Chondrocyte (in vitro differentiated cells): ENCODE results near the gene RGS2. TPM values are rescaled to one million over a fixed set of nuclear protein-coding genes. Genes with fewer than 3 reads are reported as not detected.
A peak's percentile ranks its signal among the peaks of the same experiment; 100 is the strongest.

ENCODE experiments used
- DNase-seq: peaks from one replicate; pipeline ENCODE4 v3.0.0; 2021; ENCODE audit warnings: mixed read lengths, low spot score
- H3K27ac Mint-ChIP-seq: one replicate; pipeline ENCODE4 v1.8.0; 2021; ENCODE audit warnings: mild to moderate bottlenecking, moderate library complexity, mixed read lengths; ENCODE audit not compliant: unreplicated experiment
- H3K27me3 Mint-ChIP-seq: 2 replicates; pipeline ENCODE4 v1.8.0; 2021; ENCODE audit warnings: low read depth, mixed read lengths
- H3K36me3 Mint-ChIP-seq: 2 replicates; pipeline ENCODE4 v1.8.0; 2021; ENCODE audit warnings: low read depth, mixed read lengths
- H3K4me1 Mint-ChIP-seq: 2 replicates; pipeline ENCODE4 v1.8.0; 2021; ENCODE audit warnings: low read depth, mild to moderate bottlenecking, mixed read lengths
- H3K4me3 Mint-ChIP-seq: one replicate; pipeline ENCODE4 v1.8.0; 2021; ENCODE audit warnings: mild to moderate bottlenecking, moderate library complexity, mixed read lengths; ENCODE audit not compliant: unreplicated experiment
- H3K9me3 Mint-ChIP-seq: 2 replicates; pipeline ENCODE4 v1.8.0; 2021; ENCODE audit warnings: low read depth, mixed read lengths
- CTCF ChIP-seq: fragments of 200-600 bp; sonication (generic); IDR thresholded peaks from 2 replicates; pipeline ENCODE4 v1.5.0; 2021; ENCODE audit warnings: antibody characterized with exemption, mild to moderate bottlenecking, moderate library complexity
- long read RNA-seq: library from polyadenylated mRNA; stranded (forward); transcript quantifications from one replicate; pipeline ENCODE4 v2.0.0, GENCODE V29; 2021
- total RNA-seq: library from RNA; stranded (reverse); gene quantifications from 3 replicates; pipeline ENCODE4 v1.2.1, GENCODE V29; 2021

RGS2 gene
- 22.0 to 42.9 TPM (median 22.8 TPM) in 3 replicates for total RNA-seq
- long read RNA-seq, transcript RGS2-201 (5 exons, 1,354 nt): major isoform, 19 of 22 reads
- long read RNA-seq, partial matches to known transcripts: 3 of 22 reads
- long read RNA-seq, other reads (novel, unspliced or antisense): 0 of 22 reads

- H3K9me3 Mint-ChIP-seq: no peaks in the 10 kb centered on the region
- H3K4me1 Mint-ChIP-seq: peaks cover 42% of the 10 kb centered on the region
- peak within 1 kb of the TSS; percentile 90 for H3K27ac Mint-ChIP-seq
- H3K4me3 Mint-ChIP-seq: peak within 1 kb of the TSS; percentile 83
- DNase-seq: peak; percentile 96
- H3K27me3 Mint-ChIP-seq: no peaks in the 10 kb centered on the region
- TF ChIP-seq CTCF: peak; percentile 70
- H3K36me3 Mint-ChIP-seq: peaks cover 13% of the 10 kb centered on the region
These were observed at the start of gene RGS2 for GRCh38 chr1:192808518-192809306. RGS2 (plus strand) TSS chr1:192809039; CDS start chr1:192809072, 33 bp downstream.

- no peak for DNase-seq
- H3K4me3 Mint-ChIP-seq: no peak overlapping the region
- peaks cover 5% of the 10 kb centered on the region for H3K9me3 Mint-ChIP-seq
- no peak overlapping the region for H3K27ac Mint-ChIP-seq
- no peak for TF ChIP-seq CTCF
- peaks cover 9% of the 10 kb centered on the region for H3K4me1 Mint-ChIP-seq
- H3K36me3 Mint-ChIP-seq: peaks cover 2% of the 10 kb centered on the region
- H3K27me3 Mint-ChIP-seq: no peaks in the 10 kb centered on the region
These were observed 49.7 kb upstream of the RGS2 start for GRCh38 chr1:192759104-192759503.

- Mint-ChIP-seq H3K4me1 (peaks cover 12% of the 10 kb centered on the region), H3K27ac (no peak overlapping the region), H3K9me3 (peaks cover 5% of the 10 kb centered on the region), H3K4me3 (no peak overlapping the region), H3K36me3 (peaks cover 2% of the 10 kb centered on the region), H3K27me3 (no peaks in the 10 kb centered on the region)
- no peak for DNase-seq
- no peak for TF ChIP-seq CTCF
These were observed 46.6 kb upstream of the RGS2 start for GRCh38 chr1:192762265-192762664.

- no peak for DNase-seq
- TF ChIP-seq CTCF: no peak
- H3K27me3 Mint-ChIP-seq: no peaks in the 10 kb centered on the region
- no peak overlapping the region for H3K27ac Mint-ChIP-seq
- H3K4me3 Mint-ChIP-seq: no peak overlapping the region
- H3K9me3 Mint-ChIP-seq: peaks cover 5% of the 10 kb centered on the region
- H3K4me1 Mint-ChIP-seq: peaks cover 12% of the 10 kb centered on the region
- H3K36me3 Mint-ChIP-seq: peaks cover 2% of the 10 kb centered on the region
These were observed 45.6 kb upstream of the RGS2 start for GRCh38 chr1:192763243-192763642.

- Mint-ChIP-seq H3K27ac (peak overlapping the region; percentile 10), H3K4me1 (peaks cover 12% of the 10 kb centered on the region), H3K27me3 (no peaks in the 10 kb centered on the region), H3K36me3 (peaks cover 2% of the 10 kb centered on the region), H3K9me3 (peaks cover 2% of the 10 kb centered on the region), H3K4me3 (no peak overlapping the region)
- no peak for DNase-seq
- no peak for TF ChIP-seq CTCF
These were observed 45.1 kb upstream of the RGS2 start for GRCh38 chr1:192763756-192764155.
